NB4 (cell line): ENCODE data around the gene NUTM2E.
"Not testable (repeated sequence)": the region's sequence is repeated elsewhere in the genome, so short reads cannot be mapped to it uniquely, and the experiment has no call there.

Experiments
- MYC ChIP-seq: IDR thresholded peaks from 2 replicates; pipeline ENCODE4 v1.6.1; 2011; ENCODE audit warnings: low read depth, low read length
- POLR2A ChIP-seq: IDR thresholded peaks from 2 replicates; pipeline ENCODE4 v1.6.1; 2011; ENCODE audit warnings: mild to moderate bottlenecking; ENCODE audit not compliant: insufficient read length; ENCODE audit errors: extremely low read depth
- TF ChIP-seq, protein P1 (sequence below): IDR thresholded peaks from one replicate; pipeline ENCODE4 v1.5.1; 2012; ENCODE audit warnings: low read depth, low read length
- TF ChIP-seq, protein P2 (sequence below): IDR thresholded peaks from 2 replicates; pipeline ENCODE4 v1.6.1; 2011; ENCODE audit warnings: low read depth, low read length

DNA sequence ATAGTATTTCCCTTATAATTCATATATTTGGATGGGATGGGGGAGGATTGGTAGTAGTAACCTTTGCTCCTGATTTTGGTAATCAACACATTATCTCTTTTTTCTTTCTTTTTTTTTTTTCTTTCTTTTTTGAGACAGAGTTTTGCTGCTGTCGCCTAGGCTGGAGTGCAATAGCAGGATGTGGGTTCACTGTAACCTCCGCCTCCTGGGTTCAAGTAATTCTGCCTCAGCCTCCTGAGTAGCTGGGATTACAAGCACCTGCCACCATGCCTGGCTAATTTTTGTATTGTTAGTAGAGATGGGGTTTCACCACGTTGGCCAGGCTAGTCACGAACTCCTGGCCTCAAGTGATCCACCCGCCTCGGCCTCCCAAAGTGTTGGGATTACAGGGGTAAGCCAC lies 3.2 kb upstream of the NUTM2E start:
- not testable (repeated sequence) for TF ChIP-seq POLR2A, MYC
- TF ChIP-seq, protein P1, sequence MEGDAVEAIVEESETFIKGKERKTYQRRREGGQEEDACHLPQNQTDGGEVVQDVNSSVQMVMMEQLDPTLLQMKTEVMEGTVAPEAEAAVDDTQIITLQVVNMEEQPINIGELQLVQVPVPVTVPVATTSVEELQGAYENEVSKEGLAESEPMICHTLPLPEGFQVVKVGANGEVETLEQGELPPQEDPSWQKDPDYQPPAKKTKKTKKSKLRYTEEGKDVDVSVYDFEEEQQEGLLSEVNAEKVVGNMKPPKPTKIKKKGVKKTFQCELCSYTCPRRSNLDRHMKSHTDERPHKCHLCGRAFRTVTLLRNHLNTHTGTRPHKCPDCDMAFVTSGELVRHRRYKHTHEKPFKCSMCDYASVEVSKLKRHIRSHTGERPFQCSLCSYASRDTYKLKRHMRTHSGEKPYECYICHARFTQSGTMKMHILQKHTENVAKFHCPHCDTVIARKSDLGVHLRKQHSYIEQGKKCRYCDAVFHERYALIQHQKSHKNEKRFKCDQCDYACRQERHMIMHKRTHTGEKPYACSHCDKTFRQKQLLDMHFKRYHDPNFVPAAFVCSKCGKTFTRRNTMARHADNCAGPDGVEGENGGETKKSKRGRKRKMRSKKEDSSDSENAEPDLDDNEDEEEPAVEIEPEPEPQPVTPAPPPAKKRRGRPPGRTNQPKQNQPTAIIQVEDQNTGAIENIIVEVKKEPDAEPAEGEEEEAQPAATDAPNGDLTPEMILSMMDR: not testable (repeated sequence)
- TF ChIP-seq, protein P2, sequence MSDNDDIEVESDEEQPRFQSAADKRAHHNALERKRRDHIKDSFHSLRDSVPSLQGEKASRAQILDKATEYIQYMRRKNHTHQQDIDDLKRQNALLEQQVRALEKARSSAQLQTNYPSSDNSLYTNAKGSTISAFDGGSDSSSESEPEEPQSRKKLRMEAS: not testable (repeated sequence)
